Measurements from ENCODE around the gene SDR42E2. TPM values are rescaled to one million over a fixed set of nuclear protein-coding genes. Genes with fewer than 3 reads are reported as not detected.
A peak's percentile ranks its signal among the peaks of the same experiment; 100 is the strongest.

SDR42E2 gene
- total and polyA plus RNA-seq, 7 donors: 0.01 to 0.08 TPM; not detected in 5

GRCh38 chr16:22210285-22210684 lies 48.0 kb downstream of the SDR42E2 start:
- ATAC-seq (no peak), DNase-seq (no peak)
- intact Hi-C loops (cut with DNase I): no loop called here
- H3K9me3 ChIP-seq: no peaks in the 10 kb centered on the region
- 53 to 81% (median 64%) methylated on average over 6 of the region's 6 CpGs for WGBS, 3 donors
- H3K36me3 ChIP-seq (ENCODE audit: insufficient read depth in 1 of 2, low read depth in 1 of 2): no peaks in the 10 kb centered on the region
- H3K27ac ChIP-seq: peak overlapping the region; percentile 89
- peaks cover 55% of the 10 kb centered on the region for H3K4me1 ChIP-seq
- no peak for TF ChIP-seq CTCF (IDR thresholded peaks at IDR 0.05)
- H3K27me3 ChIP-seq (ENCODE audit: insufficient read depth in 3 of 3, low read length in 2 of 3): no peaks in the 10 kb centered on the region
- no peak overlapping the region for H3K4me3 ChIP-seq

DNA sequence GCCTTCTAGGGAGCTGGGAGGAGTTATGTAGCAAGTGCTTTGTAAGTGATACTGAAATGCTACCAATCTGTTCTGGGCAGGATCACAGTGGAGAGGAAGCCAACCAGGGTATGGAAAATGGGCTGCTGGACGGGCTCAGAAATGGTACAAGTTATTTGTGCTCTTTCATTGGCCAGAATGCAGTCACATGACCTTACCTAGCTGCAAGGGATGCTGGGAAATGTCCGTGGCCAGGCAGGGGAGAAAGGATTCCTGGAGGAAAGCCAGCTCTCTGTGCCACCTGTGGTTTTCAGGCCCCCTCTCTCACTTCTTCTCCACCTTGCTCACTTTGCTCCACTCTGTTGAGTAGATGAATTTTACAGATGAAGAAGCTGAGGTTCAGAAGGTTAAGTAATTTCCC lies 48.5 kb downstream of the SDR42E2 start:
- Histone ChIP-seq H3K9me3 (no peaks in the 10 kb centered on the region), H3K36me3 (ENCODE audit: insufficient read depth in 1 of 2, low read depth in 1 of 2) (no peaks in the 10 kb centered on the region), H3K4me1 (peaks cover 57% of the 10 kb centered on the region), H3K27ac (peak overlapping the region; percentile 89), H3K4me3 (no peak overlapping the region), H3K27me3 (ENCODE audit: insufficient read depth in 3 of 3, low read length in 2 of 3) (no peaks in the 10 kb centered on the region)
- ATAC-seq: no peak
- no peak for TF ChIP-seq CTCF (IDR thresholded peaks at IDR 0.05)
- intact Hi-C loops (cut with DNase I): no loop called here
- WGBS, 3 donors: 29 to 60% (median 35%) methylated on average over 2 of the region's 2 CpGs
- no peak for DNase-seq

- no peaks in the 10 kb centered on the region for H3K27me3 ChIP-seq (ENCODE audit: insufficient read depth in 3 of 3, low read length in 2 of 3)
- TF ChIP-seq CTCF (IDR thresholded peaks at IDR 0.05): no peak
- peaks cover 72% of the 10 kb centered on the region for H3K4me1 ChIP-seq
- no peaks in the 10 kb centered on the region for H3K9me3 ChIP-seq
- no peak for ATAC-seq
- no peak for DNase-seq
- WGBS, 3 donors: 49 to 86% (median 49%) methylated on average over 4 of the region's 4 CpGs
- H3K36me3 ChIP-seq (ENCODE audit: insufficient read depth in 1 of 2, low read depth in 1 of 2): no peaks in the 10 kb centered on the region
- intact Hi-C loops (cut with DNase I): no loop called here
- H3K27ac ChIP-seq: peak overlapping the region; percentile 89
- H3K4me3 ChIP-seq: no peak overlapping the region
Measured at GRCh38 chr16:22213236-22213635, 50.9 kb downstream of the SDR42E2 start.

GRCh38 chr16:22213801-22214200 lies 51.5 kb downstream of the SDR42E2 start:
- peaks cover 72% of the 10 kb centered on the region for H3K4me1 ChIP-seq

More at GRCh38 chr16:22213801-22214200, 51.5 kb downstream of the SDR42E2 start:
- Histone ChIP-seq H3K4me3 (no peak overlapping the region), H3K27ac (peak overlapping the region; percentile 27), H3K9me3 (no peaks in the 10 kb centered on the region), H3K27me3 (ENCODE audit: insufficient read depth in 3 of 3, low read length in 2 of 3) (no peaks in the 10 kb centered on the region), H3K36me3 (ENCODE audit: insufficient read depth in 1 of 2, low read depth in 1 of 2) (no peaks in the 10 kb centered on the region)
- no peak for TF ChIP-seq CTCF (IDR thresholded peaks at IDR 0.05)
- intact Hi-C loops (cut with DNase I): no loop called here
- DNase-seq (no peak), ATAC-seq (no peak)
- 88 to 96% (median 95%) methylated on average over 3 of the region's 3 CpGs for WGBS, 3 donors

All from psoas muscle (tissue), 8 donors.